GM19193 (cell line): ENCODE results near the gene CDKN2AIPNL.

Experiments
- POLR2A ChIP-seq: IDR thresholded peaks from 4 replicates; pipeline ENCODE4 v1.6.1; 2011; ENCODE audit not compliant: insufficient read depth, insufficient read length; ENCODE audit errors: extremely low read depth

The CDKN2AIPNL gene

DNA sequence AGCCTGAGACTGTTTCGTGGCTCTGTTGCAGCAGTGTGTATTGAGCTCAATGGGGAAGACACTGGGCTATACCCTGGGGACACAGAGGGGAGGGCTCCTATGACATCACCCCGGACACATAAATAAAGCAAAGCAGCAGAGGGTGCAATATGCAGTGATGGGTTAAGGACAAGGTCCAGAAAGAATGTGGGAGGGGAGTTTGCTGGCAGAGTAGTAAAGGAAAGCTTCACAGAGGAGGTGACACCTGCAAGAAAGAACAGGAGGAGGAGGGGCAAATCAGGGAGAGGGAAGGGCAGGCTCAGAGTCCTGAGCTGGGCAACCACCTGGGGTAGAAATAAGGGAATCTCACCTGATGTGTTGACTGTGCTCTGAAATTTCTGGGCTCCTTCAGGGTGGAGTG is 35.3 kb upstream of the CDKN2AIPNL start:
- no peak for TF ChIP-seq POLR2A

- TF ChIP-seq POLR2A = no peak
These were observed 34.5 kb upstream of the CDKN2AIPNL start for GRCh38 chr5:134445856-134446818.

- TF ChIP-seq POLR2A = no peak
These were observed 33.3 kb upstream of the CDKN2AIPNL start for GRCh38 chr5:134444941-134445471.

- TF ChIP-seq POLR2A = no peak
These were observed 28.6 kb upstream of the CDKN2AIPNL start for GRCh38 chr5:134440201-134440755.

DNA sequence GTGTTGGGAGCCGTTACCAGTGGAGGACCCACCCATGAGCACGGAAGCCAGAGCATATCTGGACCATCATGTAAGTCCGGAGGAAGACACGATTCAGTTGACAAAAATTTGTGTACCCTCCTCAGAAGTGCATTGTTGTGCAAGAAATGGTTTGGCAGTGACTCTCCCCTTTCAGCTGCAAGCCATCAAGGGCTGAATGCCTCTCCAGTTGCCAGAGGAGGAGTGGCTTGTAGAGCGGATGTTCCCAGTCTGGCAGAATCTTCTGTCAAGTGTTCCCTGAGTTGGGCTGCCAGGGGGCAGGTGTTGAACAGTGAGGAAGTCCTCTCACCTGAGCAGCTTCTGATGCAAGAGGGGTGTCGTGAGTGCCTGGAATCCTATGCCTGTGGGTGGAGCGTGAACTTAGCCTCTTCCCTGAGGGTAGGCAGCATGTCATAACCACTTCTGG is 27.6 kb upstream of the CDKN2AIPNL start:
- TF ChIP-seq POLR2A = no peak

DNA sequence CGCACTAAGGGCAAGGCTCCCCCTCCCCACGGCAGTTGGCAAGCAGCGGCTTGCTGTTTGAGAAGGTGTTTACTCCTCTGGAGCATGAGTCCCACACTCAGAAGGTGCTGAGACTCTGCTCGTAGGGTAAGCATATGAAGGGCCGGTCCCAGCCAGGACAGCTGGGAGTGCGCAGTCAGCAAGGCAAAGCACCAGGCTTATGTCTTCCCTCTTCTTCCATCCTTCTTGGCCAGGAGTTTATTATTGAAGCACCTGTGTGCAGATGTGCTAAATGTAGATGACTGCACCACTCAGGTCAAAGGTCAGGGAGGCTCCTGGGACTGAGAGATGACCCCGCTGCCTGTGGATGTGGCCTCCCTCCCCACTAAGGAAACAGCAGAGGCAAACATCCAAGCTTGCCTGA is 27.0 kb upstream of the CDKN2AIPNL start:
- TF ChIP-seq POLR2A = no peak

DNA sequence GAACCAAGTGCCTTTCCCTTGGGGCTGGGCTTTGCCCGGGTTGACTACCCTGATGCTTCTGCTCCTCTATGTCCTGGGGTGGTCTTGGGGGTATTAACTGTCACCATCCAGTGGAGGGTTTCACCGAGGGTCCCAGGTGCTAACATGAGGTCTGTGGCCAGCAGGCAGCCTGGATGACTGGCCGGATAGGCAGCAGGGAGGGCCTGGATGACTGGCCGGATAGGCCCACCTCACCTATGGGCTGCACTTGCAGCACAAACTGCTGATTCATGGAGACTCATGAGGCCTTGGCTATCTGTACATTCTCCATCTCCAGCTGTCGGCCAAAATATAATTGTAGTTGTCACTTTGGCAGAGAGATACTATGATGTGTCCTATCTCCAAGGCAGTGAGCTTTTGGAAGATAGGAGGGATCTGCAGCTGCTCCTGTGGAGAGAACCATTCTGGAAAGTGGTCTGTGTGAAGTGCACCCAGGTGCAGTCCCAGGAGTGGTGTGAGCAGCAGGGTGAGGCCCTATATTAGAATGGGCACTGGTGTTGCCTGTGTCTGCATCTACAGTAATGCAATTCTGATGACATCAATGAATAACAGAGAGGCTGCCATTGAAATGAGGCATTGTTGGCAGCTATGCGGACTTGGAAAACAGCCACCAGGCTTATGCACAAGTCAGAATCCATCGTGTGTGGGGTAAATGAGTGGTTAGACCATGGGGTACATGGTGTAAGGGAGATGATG is 26.3 kb upstream of the CDKN2AIPNL start:
- no peak for TF ChIP-seq POLR2A

DNA sequence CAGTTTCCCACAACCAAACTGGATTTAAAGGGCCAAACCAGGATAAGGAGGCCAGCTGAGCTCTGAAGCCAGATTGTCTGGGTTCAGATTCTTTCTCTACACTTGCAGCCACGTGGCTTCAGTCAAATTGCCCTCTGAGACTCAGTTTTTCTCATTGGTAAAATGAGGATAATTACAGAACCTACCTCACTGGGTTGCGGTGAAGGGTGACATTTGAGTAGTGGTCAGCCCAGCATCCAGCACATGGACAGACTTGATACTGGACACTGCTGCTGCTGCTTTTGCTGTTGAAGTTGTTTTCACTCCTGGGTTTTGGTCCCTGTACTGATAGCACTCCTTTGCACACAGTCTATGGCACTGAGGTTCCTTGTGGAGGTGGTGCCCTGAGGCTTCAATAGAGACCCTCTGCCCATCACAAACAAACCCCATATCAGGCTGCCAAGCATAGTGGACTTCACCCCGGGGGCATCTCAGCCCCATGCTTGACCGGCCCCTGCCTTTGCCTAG is 25.7 kb upstream of the CDKN2AIPNL start:
- peak; percentile 46 for TF ChIP-seq POLR2A

DNA sequence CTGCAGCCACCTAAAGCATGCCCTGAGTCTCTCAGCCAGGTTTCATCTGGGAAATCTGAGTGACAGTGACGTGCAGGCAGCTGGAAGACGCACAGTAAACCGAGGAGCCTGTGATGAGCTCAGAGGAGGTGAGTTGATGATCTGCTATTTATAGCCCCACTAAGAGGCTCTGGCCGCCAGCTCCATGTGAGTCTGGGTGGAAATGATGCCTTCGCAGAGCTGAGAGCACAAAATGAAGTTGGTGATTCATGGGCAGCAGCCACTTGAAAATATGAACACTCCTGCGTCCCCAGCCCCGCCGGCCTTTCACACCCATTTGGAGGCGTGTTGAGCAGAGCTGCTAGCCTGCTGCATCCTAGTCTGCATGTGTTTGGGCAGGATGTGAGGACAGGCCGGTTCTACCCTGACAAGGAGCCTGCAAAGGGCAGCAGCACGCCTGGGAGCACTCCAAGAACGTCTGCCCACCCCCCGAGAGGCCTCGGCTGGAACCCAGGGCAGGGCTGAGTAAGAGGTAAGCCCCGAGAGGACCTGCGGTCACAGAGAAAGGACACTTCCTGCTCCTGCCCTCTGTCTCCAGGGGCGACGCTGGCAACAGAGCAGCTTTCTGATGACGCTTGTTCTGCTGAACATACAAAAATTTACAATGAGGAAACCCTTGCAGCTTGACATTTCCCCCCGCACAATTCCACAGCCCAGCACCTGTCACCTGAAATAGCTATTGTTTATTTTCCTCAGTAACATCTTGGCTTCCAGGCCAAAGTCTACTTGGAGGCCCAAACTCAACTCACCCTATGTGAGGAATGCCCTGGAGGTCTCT is 25.1 kb upstream of the CDKN2AIPNL start:
- peak; percentile 34 for TF ChIP-seq POLR2A

- TF ChIP-seq POLR2A = no peak
These were observed 23.9 kb upstream of the CDKN2AIPNL start for GRCh38 chr5:134435560-134435959.

- no peak for TF ChIP-seq POLR2A
These were observed 21.1 kb upstream of the CDKN2AIPNL start for GRCh38 chr5:134432677-134433359.

GRCh38 chr5:134432174-134432573 is 20.5 kb upstream of the CDKN2AIPNL start:
- TF ChIP-seq POLR2A = no peak

GRCh38 chr5:134430001-134430569 is 18.4 kb upstream of the CDKN2AIPNL start:
- TF ChIP-seq POLR2A = no peak

DNA sequence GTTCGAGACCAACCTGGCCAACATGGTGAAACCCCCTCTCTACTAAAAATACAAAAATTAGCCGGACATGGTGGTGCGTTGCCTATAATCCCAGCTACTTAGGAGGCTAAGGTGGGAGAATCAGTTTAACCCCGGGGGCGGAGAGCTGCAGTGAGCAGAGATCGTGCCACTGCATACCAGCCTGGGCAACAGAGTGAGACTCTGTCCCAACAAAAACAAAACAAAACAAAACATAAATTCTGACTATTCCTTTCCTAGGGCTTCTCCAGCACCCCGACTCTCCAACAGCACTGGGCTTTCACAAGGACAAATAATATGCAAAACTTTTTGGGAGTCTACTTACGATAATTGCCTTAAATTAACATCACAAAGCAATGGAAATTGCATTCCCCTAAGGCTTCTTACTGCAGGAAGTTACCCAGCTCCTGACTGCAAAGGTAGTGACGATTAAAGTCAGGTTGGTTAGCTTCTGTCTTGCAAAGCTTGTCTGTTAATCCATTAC is 15.9 kb upstream of the CDKN2AIPNL start:
- no peak for TF ChIP-seq POLR2A

GRCh38 chr5:134426361-134426760 is 14.7 kb upstream of the CDKN2AIPNL start:
- TF ChIP-seq POLR2A = no peak
